GM21526 (cell line): ENCODE data around the gene HDGF.

Experiments used
- ATAC-seq: cut with Tn5 transposase; IDR thresholded peaks from one replicate; pipeline ENCODE4 v1.9.1; 2021; ENCODE audit warnings: moderate library complexity; ENCODE audit not compliant: unreplicated experiment, low FRiP score

Gene HDGF

DNA sequence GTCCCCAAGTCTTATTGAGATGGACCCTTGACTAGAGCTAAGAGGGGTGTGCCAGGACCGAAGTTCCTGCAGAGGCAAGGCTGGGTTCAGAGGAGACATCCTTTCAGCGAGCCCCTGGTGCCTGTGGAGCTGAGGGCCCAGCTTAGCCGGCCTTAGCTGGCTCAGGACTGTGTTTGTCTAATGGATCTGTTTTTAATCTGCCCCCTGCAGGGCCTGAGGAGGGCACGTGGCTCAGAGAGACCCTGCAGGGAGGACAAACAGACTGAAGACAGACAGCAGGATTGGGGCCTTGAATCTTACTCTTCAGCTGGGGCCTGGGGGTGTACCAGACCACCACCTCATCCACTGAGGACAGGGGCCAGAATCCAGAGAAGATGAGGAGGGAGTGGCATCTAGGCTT, 47.7 kb downstream of the HDGF start:
- ATAC-seq: no peak

DNA sequence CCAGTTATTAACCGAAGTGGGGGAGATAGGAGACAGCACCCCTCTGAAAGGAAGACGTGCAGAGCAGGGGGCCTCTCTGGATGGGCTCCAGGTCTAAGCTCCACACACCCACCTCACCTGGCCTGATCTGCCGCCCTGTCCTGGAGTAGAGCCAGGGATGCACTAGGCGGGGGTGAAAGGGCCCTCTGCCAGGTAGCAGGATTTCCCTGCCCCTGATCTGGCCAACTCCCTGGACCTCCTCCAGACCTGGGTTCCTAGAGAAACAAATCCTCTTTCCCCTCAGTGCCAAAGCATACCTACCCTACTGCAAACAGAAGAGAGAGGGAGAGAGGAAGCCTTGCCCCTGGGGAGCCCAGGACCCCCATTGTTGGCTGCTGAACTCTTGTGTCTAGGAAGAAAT, 48.1 kb downstream of the HDGF start:
- no peak for ATAC-seq

DNA sequence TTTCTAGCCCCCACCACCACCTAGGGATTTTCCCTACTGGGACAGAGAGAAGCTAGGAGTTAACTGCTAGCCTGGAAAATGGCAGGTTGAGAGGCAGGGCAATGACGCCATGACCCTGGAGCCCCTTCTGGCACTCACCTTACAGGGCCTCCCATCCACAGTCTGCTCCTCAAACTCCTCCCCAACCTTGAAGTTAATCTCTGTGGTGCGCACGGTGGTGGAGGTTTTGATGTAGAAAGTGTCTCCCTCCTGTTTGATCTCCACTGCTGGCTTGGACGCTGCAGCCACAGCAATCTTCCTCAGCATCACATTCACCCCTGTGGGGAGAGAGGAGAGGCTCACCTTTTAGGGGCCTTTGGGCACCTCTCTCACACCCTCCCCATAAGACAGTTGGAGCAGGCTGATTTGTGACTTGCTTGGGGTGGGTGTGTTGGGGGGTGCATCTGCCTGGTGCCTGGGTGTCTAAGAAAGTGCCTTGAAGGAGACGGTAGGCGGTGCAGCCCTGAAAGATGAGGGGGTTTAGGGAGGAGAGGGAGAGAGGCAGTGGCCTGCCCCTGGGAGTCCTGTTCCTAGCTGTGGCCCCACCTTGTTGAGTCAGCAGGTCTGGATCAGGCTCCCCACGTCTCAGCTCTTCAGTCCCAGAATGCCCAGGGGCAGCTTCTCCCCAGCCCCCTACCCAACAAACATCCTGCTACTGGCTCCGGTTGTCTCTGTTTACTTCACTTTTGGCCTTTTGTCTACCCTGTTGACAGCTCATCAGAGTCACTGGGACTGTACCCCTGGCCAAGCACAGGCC, 50.5 kb downstream of the HDGF start:
- no peak for ATAC-seq

DNA sequence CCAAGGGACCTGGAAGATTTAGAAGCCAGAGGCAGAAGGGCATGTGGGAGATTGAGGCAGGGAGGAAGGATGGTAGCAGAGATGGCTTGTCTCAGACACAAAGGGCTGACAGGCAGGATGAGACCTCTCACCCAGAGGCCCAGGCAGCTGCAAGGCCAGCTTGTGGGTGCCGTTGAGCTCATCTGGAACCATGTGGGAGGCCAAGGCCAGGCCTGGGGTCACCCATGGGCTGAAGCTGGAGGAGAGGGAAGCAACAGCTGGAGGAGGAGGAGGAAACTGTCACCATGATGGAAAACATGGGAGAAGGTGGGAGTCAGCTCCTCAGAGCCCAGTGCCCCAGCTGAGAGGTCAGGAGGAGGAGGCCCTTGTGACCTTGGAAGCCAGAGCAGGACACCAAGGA, 52.5 kb downstream of the HDGF start:
- ATAC-seq: no peak

DNA sequence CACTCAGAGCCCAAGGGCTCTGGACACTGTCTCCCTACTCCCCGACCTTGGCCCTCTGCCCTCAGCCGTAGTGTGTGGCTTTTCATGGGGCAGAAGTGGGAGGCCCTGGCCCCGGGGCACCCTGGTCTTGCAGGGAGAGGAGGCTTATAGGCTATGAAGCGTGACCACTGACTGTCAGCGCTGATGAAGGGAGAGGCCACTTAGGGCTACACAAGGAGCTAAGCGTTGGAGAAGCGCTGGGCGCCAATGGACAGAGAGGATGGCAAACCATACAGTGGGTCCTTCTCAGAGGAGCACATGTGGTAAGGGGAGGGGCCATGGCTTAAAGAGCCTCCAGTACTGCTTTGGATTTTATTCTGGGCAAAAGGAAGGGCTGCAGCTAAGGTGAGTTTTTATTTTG, 54.0 kb downstream of the HDGF start:
- ATAC-seq: no peak

DNA sequence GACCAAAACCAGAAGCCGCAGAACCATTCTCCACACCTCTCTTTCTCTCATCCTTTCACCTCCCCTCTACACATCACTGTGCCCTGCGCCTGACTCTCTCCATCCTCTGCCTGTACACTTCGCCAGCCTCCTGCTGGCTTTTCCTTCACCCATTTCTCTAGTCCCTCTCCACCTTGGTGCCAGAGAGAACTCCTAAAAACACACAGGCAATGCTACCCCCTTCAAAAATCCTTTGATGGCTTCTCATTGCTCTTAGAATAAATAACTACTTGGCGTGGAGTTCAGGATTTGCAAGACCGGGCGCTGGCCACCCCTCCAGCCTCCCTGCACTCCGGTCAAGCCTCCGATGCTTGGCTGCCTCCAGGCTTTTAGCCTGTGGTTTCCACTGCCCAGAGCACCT, 54.7 kb downstream of the HDGF start:
- ATAC-seq: no peak

DNA sequence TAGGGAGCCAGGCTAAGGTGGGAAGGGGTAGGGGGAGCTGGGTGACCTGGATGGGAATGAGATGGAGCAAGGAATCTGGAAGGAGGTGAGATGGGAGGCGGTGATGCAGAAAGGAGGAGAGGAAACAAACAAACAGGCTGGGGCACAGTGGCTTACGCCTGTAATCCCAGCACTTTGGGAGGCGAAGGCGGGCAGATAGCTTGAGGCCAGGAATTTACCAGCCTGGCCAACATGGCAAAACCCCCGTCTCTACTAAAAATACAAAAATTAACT, 56.8 kb downstream of the HDGF start:
- ATAC-seq: no peak

DNA sequence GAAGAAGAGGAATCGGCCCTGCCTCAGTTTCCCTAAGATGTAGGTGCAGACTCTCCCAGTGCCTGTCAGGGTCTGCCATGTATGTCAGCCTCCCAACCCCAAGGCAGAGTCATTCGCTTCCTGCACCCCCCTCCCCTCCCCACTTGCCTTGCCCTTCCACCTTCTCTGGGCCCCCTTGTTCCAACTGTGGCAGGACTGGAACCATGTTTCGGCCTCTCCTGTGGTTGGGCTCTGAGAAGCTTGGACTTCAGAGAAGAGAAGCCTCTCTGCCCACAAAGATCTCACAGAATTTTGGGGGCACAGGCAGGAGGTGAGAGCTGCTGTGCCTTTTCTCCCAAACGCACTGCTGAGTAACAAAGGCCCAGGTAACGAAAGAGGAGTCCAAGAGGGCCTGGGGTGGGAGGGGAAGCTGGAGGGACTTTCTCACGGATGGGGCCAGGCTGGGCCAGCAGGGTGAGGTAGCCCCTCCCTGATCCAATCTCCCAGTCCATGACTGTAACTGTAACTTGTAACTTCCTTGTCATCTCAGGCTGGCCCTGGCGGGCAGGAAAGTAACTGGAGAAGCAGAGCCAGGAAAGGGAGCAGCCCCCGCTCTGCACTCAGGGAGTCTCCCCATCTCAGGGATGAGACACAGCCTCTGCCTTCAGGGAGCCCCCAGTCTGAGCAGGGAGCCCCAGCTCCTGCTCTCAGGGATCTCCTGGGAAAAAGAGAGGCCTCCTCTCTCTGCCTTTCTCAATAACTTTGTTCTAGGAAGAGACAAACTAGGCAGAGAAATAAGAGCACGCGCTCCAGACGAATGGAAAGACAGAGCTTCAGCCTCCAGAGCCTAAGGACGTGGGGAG, 57.4 kb downstream of the HDGF start:
- ATAC-seq: no peak

DNA sequence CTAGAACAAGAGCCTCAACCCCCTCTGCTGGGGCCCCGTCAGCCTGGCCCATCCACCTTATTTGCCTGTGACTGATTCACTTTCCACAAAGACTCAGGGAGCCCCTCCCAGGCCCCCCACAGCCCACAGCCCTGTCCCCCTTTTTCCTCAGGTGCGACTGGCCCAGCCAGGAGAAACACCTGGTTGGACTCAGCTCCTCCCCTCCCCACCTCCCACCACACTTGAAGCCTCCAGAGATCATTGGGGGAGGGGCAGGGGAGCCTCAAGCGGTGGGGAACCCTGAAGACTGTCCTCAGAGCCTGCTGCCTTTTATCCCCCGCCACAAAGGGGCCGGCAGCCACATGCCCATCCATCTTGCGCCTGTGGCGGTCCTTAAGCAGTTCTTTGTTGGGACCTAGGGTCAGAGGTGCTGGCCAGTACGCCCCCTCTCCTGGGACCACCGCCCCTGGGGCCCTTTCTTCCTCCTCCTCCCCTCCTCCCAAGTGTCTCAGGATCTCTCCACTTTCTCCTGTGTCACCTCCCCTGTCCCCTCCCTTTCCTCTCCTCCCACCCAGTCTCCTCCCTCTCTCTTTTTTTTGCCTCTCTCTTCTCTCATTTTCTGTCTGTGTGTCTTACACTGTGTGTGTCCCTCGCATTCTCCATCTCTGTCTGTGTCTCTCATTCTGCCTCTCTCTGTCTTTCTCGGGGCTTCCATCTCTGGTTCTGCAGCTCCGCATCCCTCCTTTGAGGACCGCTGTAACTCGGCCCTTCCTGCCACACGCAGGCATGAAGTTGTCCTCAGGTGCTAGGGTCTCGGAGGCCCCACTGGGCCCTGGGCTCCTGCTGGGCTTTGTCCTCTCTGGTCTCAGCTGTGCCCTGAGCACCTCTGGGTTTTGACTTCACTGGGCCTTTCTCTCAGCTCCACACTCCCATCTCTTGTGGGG, 58.3 kb downstream of the HDGF start:
- ATAC-seq: no peak

DNA sequence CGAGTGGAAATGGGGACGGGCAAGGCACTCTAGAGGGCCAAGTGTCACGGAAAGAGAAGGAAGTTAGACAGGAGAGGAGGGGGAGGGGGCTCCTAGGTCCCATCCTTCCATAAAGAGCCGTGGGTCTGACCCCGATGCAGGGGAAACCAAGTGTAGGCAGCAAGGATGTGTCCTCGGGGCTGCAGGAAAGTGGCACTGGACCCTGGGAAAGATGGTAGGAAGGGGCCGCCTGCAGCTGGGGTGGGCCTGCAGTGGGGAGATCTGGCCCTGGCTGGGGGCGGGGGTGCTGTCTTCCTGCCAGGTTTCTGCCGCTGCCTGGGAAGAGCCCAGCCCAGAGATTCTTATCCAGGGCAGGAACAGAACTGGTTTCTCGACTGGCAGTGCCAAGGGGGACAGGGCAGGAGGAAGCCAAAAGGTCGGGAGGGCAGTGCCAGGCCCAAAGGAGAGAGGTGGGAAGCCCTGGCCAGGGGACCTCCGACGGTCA, 59.0 kb downstream of the HDGF start:
- ATAC-seq: no peak
